Kidney glomerular epithelial cell (primary cell): Measurements from ENCODE around the gene NCKAP5.

ENCODE experiments used
- DNase-seq: peaks from one replicate; lab custom pipeline; 2025; lab: John Stamatoyannopoulos, UW

The NCKAP5 gene

GRCh38 chr2:132627536-132627935 lies 940.7 kb downstream of the NCKAP5 start:
- no peak for DNase-seq

GRCh38 chr2:132623096-132623839 lies 945.0 kb downstream of the NCKAP5 start:
- DNase-seq: no peak
